Measurements from ENCODE around the gene RPN2.

DNA sequence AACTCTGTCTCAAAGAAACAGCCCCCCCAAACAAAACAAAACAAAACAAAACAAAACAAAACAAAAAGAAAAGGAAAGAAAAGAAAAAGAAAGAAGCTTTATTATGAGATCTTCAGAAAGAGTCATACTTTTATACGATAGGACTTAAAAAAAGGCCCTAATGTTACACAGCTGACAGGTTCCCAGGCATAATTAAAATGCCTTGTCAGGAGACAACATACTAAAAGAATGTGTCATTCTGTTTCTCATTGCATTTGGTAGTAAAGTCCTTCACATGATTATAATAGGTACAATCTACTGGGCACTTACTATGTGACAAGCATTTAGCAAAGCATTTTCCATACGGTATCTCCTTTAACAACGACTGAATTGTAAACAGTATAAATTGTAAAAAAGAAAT is 36.4 kb upstream of the RPN2 start:
- TF ChIP-seq POLR2A (IDR thresholded peaks at IDR 0.05), result no peak
- TF ChIP-seq POLR2AphosphoS5 (IDR thresholded peaks at IDR 0.05), result no peak
- TF ChIP-seq, protein P1, sequence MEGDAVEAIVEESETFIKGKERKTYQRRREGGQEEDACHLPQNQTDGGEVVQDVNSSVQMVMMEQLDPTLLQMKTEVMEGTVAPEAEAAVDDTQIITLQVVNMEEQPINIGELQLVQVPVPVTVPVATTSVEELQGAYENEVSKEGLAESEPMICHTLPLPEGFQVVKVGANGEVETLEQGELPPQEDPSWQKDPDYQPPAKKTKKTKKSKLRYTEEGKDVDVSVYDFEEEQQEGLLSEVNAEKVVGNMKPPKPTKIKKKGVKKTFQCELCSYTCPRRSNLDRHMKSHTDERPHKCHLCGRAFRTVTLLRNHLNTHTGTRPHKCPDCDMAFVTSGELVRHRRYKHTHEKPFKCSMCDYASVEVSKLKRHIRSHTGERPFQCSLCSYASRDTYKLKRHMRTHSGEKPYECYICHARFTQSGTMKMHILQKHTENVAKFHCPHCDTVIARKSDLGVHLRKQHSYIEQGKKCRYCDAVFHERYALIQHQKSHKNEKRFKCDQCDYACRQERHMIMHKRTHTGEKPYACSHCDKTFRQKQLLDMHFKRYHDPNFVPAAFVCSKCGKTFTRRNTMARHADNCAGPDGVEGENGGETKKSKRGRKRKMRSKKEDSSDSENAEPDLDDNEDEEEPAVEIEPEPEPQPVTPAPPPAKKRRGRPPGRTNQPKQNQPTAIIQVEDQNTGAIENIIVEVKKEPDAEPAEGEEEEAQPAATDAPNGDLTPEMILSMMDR (IDR thresholded peaks at IDR 0.05 in 8 of 11, conservative IDR thresholded peaks at IDR 0.05 in 3 of 11), result no peak
